CD4-positive, alpha-beta T cell treated with Interleukin-6 for 4 hours (primary cell): Measurements from ENCODE around the gene TGFBR1.

Source experiments
- DNase-seq: peaks from one replicate; pipeline ENCODE4 v3.0.0-alpha.2; 2020; ENCODE audit warnings: mixed read lengths

The TGFBR1 gene

GRCh38 chr9:99138424-99139284, 33.7 kb downstream of the TGFBR1 start:
- no peak for DNase-seq

GRCh38 chr9:99139868-99140267, 35.0 kb downstream of the TGFBR1 start:
- no peak for DNase-seq

GRCh38 chr9:99140685-99141314, 35.9 kb downstream of the TGFBR1 start:
- DNase-seq = peak; percentile 66

GRCh38 chr9:99141849-99142248, 36.9 kb downstream of the TGFBR1 start:
- DNase-seq = no peak

GRCh38 chr9:99142275-99142674, 37.4 kb downstream of the TGFBR1 start:
- DNase-seq = no peak

- DNase-seq = no peak
These were observed 38.7 kb downstream of the TGFBR1 start for GRCh38 chr9:99143655-99144054.

GRCh38 chr9:99144966-99145365, 40.1 kb downstream of the TGFBR1 start:
- DNase-seq = no peak

- no peak for DNase-seq
These were observed 41.7 kb downstream of the TGFBR1 start for GRCh38 chr9:99146574-99146973.

GRCh38 chr9:99147177-99147576, 42.3 kb downstream of the TGFBR1 start:
- no peak for DNase-seq

GRCh38 chr9:99150451-99151171, 45.7 kb downstream of the TGFBR1 start:
- no peak for DNase-seq

- no peak for DNase-seq
These were observed 49.4 kb downstream of the TGFBR1 start for GRCh38 chr9:99154356-99154755.

- DNase-seq = no peak
These were observed 50.8 kb downstream of the TGFBR1 start for GRCh38 chr9:99155736-99156135.

GRCh38 chr9:99158629-99159028, 53.7 kb downstream of the TGFBR1 start:
- DNase-seq = no peak

GRCh38 chr9:99160173-99160572, 55.3 kb downstream of the TGFBR1 start:
- no peak for DNase-seq

- DNase-seq = no peak
These were observed 57.9 kb downstream of the TGFBR1 start for GRCh38 chr9:99162759-99163364.

GRCh38 chr9:99166149-99166548, 61.2 kb downstream of the TGFBR1 start:
- no peak for DNase-seq

GRCh38 chr9:99167119-99167518, 62.2 kb downstream of the TGFBR1 start:
- no peak for DNase-seq

GRCh38 chr9:99167694-99168093, 62.8 kb downstream of the TGFBR1 start:
- DNase-seq = no peak

- no peak for DNase-seq
These were observed 64.2 kb downstream of the TGFBR1 start for GRCh38 chr9:99169086-99169485.

- DNase-seq = no peak
These were observed 65.3 kb downstream of the TGFBR1 start for GRCh38 chr9:99169982-99170761.

- no peak for DNase-seq
These were observed 66.6 kb downstream of the TGFBR1 start for GRCh38 chr9:99171225-99172123.
